VCaP (cell line): ENCODE data around the gene RNF17.

Source experiments
- H3K27ac ChIP-seq: fragments of 450-650 bp; 2 replicates; pipeline ENCODE4 v1.5.1; 2017
- CTCF ChIP-seq: fragments of 450-650 bp; conservative IDR thresholded peaks from 2 replicates; pipeline ENCODE4 v1.5.1; 2017; ENCODE audit warnings: mild to moderate bottlenecking, moderate library complexity

RNF17 gene

GRCh38 chr13:24892829-24893228, 128.9 kb downstream of the RNF17 start:
- no peak for TF ChIP-seq CTCF
- no peak overlapping the region for H3K27ac ChIP-seq

- TF ChIP-seq CTCF = no peak
- H3K27ac ChIP-seq = no peak overlapping the region
Measured at GRCh38 chr13:24893863-24894262, 129.9 kb downstream of the RNF17 start.

GRCh38 chr13:24894277-24894971, 130.5 kb downstream of the RNF17 start:
- TF ChIP-seq CTCF = no peak
- H3K27ac ChIP-seq = no peak overlapping the region

GRCh38 chr13:24894972-24895300, 131.0 kb downstream of the RNF17 start:
- H3K27ac ChIP-seq = no peak overlapping the region
- TF ChIP-seq CTCF = no peak

- no peak for TF ChIP-seq CTCF
Measured at GRCh38 chr13:24896061-24896460, 132.1 kb downstream of the RNF17 start.

GRCh38 chr13:24897293-24897692, 133.3 kb downstream of the RNF17 start:
- TF ChIP-seq CTCF = no peak
- H3K27ac ChIP-seq = no peak overlapping the region

More at GRCh38 chr13:24896061-24896460, 132.1 kb downstream of the RNF17 start:
- H3K27ac ChIP-seq = no peak overlapping the region

GRCh38 chr13:24899601-24900000, 135.6 kb downstream of the RNF17 start:
- TF ChIP-seq CTCF = no peak
- no peak overlapping the region for H3K27ac ChIP-seq
